ENCODE results near the gene SUPT3H.
"Not testable (repeated sequence)": the region's sequence is repeated elsewhere in the genome, so short reads cannot be mapped to it uniquely, and the experiment has no call there.

SUPT3H gene

DNA sequence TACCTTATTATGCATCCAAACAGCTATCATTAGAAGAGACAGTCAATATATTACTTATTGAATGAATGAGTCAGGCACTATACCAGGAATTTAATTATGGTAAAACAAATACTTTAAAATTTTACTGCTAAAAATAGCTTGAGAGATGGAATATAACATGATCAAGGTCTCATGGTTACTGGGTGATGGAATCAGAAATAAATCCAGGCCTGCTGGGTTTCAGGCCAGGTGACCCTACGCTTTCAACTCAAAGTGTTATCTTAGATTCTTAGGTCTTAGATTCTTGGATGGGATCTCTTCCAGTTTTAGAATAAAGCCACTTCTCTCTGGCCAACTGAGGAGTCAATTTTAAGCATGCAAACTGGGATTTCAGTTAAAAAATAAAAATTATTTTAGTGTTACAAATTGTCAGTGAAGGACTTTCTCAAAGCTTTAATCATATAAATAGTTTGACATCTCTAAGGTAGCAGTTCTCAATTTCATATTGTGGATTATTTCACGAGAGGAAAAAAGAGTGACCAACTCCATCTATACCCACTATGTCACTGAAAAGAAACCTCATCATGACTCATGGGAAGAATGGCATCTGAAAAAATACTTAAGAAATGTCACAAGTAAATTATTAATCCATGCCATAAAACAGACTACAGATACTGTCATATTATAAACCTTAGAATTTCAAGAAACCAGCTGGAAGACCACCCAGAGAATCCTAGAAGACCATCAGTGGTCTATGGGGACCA lies 333.1 kb downstream of the SUPT3H start:
- DNase-seq = no peak

DNA sequence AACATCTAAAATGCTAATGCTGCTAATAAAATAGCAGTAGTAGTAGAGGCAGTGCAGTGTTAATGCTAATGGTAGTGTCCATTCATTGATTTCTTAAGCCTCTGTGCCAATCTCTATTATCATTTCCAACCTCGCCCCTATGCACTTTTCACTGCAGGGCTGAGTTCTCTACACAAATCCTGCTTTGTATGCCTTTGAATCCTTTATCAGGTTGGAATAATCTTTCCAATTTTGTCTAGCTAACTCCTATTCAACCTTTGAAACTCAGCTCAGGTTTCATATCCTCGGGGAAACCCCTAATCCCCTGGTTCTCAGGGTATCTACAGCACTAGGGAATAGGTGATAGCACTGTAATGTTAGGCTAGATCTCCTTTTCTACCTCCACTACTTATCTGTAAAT lies 333.6 kb downstream of the SUPT3H start:
- no peak for DNase-seq

DNA sequence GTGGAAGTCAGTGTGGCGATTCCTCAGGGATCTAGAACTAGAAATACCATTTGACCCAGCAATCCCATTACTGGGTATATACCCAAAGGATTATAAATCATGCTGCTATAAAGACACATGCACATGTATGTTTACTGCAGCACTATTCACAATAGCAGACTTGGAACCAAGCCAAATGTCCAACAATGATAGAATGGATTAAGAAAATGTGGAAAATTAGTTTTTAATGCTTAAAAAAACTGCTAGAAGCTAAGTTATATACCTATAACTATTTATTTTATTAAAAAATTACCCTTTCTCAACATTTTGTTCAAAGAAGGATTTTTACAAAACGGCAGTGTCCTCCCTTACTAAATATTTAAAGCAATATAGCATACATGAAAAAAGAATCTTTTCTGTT lies 335.1 kb downstream of the SUPT3H start:
- DNase-seq = not testable (repeated sequence)

DNA sequence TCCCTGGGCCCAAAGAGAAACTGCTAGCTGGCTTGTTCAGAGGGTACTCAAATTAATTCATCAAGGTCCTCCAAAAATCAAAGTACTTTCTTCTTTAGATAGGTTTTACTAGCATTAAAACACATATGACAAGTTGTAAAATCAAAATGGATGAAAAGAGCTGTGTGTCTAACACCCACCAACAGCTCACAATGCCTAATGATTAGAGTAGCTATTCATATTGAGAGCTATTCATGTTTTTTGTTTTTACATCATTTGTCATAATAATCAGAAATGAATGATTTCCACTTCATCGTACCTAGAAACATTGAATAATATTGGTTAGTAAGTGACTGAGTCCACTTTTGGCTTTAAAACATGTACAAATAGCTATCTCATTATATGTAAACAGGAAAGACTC lies 339.5 kb downstream of the SUPT3H start:
- DNase-seq = no peak

DNA sequence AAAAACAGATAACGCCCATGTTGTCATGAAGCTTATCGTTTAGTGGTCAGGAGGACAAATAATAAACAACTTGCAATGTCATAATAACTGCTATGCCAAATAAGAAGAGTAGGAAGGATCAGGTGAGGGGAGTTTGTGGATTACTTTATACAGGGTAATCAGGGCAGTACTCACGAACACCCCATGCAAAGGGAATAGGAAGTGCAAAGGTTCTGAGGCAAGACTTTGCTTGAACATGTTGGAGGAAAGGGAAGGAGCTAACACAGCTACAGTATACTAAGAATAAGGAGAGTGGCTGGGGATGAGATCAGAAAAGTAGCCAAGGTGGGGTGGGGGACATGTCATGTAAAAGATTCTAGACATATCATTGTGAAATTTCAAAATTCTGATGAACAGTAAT lies 341.6 kb downstream of the SUPT3H start:
- DNase-seq = no peak

DNA sequence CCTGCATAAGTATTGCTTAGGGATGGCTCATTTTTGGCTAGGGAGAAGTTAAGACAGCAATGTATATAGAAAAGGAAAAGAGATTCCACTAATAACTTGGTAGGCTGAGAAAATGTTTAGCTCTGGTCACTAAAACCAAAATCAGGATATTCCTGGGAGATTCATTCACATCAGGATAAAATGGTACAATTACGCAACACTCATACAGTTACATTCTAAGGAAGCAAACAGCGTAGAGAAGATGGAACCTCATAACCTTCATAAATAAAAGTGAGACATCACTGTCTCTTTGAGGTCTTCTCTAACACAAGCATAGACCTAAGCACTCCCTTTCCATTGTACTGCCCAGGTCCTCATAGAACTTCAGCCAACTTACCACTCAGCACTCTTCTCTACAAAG lies 345.3 kb downstream of the SUPT3H start:
- DNase-seq = no peak

DNA sequence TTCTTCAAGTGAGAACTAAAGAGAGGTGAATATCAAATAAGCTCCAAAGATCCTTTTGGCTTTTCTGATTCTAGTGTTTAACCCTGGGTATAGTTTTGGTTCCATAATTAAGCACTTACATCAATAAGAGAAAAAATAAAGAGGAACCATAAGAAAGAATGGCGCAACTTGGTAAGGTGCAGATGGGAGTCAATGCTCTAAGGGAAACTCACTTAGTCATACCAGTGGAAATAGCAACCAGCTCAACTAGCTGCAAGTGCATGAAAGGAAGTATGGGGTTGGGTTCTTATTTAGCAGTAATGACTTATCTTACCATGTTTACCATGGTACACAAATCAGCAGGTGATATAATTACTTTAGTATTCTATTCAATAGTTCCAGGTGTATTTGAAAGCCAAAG lies 346.1 kb downstream of the SUPT3H start:
- no peak for DNase-seq

DNA sequence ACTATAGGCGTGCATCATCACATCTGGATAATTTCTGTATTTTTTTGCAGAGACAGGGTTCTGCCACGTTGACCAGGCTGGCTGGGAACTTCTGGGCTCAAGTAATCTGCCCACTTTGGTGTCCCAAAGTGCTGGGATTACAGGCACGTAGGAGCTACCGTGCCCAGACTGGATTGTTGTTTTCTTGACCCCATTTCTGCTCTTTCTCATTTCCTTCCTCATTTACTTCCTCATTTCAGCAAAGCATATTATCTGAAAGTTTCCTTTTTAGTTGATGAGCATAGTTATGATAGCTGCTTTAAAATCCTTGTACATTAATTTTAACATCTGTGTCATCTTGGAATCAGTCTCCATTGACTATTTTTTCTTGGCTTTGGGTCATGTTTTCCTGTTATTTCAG lies 350.6 kb downstream of the SUPT3H start:
- DNase-seq = no peak

DNA sequence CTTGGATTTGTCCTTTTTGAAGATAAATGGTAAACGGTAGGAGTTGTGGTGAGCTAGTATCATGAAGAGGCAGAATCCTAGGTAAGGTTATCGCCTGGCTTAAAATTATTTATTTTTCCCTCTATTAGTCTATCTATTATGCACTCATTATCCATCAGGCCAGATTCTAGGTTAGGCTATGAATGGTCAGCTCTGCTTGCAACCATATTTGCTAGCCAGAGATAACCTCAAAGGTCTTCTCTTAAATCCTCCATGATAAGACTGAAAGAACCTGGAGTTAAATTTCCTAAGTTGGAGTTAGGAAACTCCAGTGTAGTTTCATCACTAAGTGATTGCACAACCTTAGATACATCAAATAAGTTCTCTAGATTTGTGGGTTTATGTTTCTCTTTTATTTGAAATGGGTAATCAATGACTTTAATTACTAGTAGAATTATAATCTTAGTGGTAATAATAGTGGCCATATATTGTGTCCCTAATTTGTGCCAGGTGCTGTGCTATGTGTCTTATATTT lies 351.7 kb downstream of the SUPT3H start:
- DNase-seq = no peak

DNA sequence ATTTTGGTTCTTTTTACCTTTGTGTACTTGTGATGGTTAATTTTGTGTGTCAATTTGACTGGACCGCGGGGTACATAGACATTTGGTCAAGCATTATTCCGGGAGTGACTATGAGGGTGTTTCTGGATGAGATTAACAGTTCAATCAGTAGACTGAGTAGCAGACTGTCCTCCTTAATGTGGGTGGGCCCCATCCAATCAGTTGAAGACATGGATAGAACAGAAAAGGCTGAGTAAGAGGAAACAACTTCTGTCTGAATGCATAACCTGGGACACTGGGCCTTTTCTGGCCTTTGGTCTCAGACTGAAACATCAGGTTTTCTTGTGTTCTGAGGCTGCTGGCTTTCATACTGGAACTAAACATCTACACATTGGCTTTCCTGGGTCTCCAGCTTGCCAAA lies 353.1 kb downstream of the SUPT3H start:
- no peak for DNase-seq

DNA sequence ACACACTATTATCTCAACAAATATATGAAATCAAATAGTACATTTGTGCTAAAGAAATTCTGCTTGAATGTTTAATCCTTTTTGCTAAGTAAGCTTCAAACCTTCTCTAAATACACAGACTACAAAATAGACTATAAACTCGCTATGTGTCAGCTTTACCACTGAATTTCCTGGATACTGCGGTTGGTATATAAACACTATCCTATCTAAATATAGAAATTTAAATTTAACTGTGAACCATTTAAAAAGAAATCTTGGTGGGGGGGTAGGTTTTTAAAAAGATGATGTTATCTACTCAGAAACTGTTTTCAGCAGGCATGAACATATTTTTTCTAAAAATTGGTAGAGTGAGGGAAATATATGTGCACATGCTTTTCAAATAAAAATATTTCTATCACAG lies 356.1 kb downstream of the SUPT3H start:
- no peak for DNase-seq

DNA sequence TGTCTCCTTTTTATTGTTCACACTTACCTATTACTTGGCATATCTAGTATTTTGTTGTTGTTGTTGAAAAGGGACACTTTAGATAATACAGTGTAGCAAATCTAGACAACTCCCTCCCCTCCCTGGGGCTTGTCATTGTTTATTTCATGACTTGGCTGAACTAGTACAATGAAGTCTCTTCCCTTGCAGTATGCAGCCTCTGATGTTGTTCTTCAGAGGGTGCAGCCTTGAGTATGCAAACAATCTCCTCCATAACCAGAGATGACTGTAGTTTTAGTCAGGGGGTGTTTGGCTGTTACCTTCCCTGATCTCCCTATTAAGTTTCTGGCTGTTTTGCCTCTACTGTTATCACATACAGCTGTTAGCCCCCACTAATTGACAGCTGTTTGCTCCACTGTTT lies 365.0 kb downstream of the SUPT3H start:
- no peak for DNase-seq

DNA sequence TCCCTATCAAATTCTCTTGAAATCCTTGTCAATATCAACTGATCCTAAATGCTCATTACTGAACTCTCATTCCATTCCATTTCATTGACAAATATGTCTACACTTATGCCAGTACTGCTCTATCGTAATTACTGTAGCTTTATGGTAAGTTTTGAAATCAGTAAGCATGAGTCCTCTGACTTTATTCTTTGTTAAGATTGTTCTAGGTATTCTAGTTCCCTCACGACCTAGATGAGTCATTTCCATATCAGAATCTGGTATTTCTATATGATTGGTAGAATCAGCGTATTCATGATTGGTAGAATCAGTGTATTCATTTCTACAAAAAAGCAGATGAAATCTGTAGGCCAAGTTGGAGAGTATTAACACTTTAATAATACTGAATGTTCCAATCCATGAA lies 368.2 kb downstream of the SUPT3H start:
- no peak for DNase-seq

DNA sequence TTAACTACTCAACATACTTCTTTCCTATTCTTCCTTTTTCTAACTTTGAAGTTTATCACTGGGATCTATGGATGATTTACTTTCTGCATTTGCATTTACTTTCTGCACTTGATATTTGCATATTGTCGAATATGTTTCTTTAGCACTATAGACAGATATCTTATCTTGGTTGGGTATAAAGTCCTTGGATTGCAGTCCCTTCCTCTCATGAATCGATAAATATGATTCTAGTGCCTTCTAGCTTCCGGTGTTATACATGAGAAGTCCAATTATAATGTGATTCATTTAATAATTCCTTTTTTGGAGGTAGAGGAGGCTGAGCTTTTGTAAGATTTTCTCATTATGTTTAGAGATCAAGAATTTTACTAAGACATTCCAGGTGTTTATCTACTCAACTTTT lies 370.8 kb downstream of the SUPT3H start:
- no peak for DNase-seq

DNA sequence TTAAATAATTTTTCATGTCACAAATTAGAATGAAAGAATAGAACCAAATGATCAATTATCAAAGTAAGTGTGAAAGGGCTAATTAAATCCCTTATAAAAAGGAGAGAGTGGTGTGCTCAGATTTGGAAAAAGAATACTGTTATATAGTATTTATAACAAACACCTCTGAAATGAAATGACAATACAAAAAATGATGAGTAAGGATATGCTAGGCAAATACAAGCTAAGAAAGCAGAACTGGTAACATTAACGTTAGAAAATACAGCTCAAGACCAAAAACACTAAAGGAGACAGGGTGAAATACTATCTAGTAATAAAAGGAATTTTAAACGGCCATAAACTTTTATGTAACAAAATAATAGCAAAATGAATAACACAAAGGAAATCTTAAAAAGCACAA lies 373.8 kb downstream of the SUPT3H start:
- no peak for DNase-seq

DNA sequence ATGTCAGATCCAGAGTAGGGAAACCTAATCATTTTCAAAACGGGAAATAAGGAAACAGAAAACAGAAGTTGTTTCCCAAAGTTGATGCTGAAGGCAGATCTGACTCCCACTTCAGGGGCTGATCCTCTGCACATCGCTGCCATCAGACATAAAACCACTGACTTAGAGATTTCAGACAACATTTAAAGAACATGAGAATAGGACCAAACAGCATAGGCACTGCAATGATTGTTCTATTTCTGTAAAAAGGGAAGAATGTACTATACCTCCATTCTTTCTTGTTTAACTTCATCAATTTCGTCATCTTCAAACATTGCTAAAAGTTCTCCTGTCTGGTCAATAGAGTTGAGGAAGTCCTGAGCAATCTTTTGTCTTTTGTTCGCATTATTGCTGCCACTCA lies 374.3 kb downstream of the SUPT3H start:
- no peak for DNase-seq

DNA sequence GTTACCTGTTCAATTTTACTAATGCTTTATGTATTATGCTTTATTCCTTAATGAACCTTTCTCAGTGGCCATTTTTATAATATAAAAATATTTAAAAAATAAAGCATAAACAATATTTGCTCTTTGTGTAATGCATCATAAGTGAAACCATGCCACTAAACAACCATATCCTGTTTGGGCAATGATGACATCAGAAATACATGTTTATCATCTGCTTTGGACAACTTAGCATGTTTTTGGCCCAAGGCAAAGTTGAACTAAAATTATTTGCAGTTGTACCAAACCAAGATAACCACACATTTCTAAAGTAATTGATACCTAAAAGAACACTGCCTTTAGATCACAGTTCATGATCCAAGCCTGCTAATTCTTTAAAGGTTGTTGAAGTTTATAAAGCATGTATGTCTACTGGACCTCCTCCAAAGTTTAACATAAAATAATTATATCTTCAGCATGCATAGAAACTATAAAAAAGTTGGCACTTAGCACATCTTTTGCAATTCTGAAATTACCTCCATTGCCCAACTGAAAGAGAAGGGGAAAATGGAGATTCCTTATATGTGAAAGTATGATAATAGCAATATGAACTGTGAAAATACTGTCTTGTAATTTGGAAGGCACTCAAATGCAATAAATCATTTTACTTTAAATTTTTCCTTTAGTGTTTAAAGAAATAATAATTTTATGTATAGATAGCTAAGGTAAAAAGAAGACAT lies 375.2 kb downstream of the SUPT3H start:
- DNase-seq = no peak

DNA sequence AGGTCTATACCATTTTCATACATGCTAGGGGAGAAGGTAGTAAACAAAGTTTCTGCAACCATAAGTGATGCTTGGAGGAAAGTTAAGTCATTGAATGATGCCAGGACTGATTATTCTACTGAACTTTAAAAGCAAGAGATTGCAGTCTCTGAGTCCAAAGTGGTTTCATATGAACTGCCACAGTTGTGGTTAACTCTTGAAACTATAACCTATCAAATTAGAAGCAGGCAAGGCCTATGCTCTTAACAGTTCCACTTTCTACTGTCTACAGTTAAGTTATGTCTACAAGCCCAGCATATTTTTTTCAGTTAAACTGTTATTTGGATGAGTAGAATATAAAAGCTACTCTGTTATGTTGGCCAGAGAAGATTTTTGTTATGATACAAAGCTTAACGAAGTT lies 376.1 kb downstream of the SUPT3H start:
- no peak for DNase-seq

DNA sequence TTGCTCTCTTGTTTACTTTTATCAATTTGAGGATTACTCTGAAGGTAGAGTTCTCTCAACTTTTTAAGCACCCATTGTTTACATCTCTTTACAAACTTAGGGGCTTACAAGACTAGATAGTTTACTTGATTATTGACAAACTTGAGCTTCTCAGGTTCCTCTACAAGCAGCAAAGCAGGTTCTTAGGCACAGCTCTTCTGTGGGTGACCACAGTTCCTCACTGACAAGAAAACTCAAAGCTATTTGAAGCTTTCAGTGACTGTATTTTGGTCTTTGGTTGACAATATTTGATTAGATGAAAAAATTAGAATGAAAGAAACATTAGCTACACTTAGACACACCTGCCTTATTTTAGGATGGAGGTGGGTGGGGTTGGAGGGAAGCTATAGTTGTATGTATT lies 376.9 kb downstream of the SUPT3H start:
- no peak for DNase-seq

DNA sequence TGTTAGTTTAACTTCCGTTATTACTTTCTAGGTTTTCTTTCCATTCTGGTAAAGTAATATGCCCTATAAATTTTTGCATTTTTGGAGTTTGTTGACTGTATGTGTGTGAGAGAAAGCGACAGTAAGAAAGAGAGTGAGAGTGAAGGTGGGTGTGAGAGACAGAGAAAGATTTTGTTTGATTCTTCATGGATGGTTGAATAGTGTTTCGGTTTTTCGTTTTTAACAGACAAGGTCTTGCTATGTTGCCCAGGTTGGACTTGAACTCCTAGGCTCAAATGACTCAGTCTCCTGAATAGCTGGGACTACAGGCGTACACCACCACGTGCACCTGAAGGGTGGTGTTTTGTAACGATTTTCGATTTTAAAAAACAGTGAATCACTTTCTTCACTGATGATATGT lies 378.7 kb downstream of the SUPT3H start:
- DNase-seq = no peak

DNA sequence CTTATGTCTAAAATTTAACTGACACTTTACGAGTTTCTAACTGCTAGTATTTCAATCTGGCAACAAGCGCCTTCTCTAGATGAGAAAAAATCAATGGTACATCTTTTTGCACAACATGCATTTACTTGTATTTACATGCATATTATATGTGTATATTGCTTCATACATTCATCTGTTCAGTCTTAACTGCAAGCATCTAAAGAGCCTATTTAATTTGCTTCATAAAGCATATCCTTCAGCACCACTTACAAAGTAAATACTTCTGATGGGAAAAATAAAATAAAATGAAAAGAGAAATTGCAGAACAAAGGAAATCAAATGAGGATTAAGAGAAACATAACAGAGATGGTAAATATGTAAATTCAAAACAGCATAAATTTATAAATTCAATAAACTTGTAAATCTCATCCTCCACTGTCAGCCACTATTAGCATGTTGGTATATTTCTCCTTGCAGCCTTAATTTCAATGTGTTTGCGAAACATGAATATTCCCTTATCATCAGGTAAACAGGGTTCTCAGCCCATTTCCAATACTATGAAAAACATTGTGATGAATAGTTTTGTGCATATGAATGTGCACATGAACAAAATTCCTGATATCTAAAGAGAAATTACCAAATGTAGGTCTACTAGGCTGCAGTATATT lies 382.1 kb downstream of the SUPT3H start:
- DNase-seq = no peak

DNA sequence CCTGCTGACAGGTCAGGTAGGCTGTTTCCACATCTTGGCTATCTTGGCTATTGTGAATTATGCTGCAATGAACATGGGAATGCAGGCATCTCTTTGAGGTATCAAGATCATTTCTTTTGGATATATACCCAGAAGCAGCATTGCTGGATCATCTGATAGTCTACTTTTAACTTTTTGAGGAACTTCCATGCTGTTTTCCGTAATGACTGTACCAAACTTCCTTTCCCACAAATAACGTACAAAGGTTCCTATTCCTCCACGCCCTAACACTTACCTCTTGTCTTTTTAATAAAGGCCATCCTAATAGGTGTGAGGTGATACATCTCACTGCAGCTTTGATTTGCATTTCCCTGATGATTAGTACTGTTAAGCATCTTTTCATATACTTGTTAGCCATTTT lies 388.3 kb downstream of the SUPT3H start:
- DNase-seq = no peak

DNA sequence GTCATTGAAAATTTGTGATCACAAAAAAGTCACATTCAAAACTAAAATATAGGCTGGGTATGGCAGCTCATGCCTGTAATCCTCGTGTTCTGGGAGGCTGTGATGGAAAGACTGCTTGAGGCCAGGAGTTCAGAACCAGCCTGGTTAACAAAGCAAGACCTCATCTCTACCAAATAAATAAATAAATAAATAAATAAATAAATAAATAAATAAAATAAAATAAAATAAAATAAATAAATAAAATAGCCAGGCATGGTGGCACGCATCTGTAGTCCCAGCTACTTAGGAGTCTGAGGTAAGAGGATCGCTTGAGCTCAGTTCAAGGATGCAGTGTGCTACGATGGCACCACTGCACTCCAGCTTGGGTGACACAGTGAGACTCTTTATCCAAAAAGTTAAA lies 392.7 kb downstream of the SUPT3H start:
- no peak for DNase-seq

All from NCI-H510A (cell line).